ENCODE measurements around the gene MIOX. TPM values are rescaled to one million over a fixed set of nuclear protein-coding genes. Genes with fewer than 3 reads are reported as not detected.

The MIOX gene
- total and polyA plus RNA-seq, 2 donors (not counting 3 experiments of a cell fraction or from before 2014, with no cell fraction given): not detected

DNA sequence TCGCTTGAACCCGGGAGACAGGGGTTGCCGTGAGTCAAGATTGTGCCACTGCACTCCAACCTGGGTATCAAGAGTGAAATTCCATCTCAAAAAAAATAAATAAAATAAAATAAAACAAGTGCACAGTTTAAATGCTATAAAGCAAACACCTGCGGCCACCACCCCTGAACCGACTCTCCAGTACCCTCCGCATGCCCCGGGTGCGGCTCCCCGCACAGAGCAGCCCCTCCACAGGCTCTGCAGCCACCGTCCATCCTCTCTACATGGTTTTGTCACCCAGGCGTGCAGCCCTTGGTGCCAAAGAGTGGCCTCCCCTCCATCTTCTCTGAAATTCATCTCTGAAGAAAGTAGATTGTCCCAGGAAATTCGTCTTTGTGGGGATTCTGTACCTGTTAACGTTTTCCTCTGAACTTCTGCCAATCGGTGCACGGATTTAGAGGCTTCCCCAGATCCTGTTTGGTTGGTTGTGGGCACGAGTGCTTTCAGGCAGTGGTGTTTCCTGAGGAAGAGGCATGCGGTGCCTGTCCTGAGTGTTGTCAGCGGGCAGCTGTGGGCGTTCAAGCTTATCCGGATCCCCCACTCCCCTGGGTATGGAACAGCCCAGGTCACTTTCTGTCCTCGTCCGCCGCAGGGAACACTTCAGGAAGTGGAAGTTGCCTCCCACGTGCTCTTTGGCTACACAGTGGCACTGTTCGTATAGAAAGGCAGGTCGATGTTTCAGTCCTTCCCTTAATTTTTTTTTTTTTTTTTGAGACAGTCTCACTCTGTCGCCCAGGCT is 4.1 kb downstream of the MIOX start:
- Histone ChIP-seq H2AFZ (ENCODE audit: low read depth, low read length) (no peak overlapping the region), H3K79me2 (ENCODE audit: control insufficient read depth, insufficient read depth, low read length) (no peaks in the 10 kb centered on the region), H3K27me3 (ENCODE audit: control insufficient read depth in 2 of 2, insufficient read depth in 2 of 2, low read length in 2 of 2) (no peaks in the 10 kb centered on the region), H3K27ac (ENCODE audit: insufficient read depth, low read depth, low read length) (no peak overlapping the region), H3K4me3 (replicated peaks in 1 of 3; ENCODE audit: insufficient read depth in 1 of 3, low read depth in 1 of 3, low read length in 3 of 3) (no peak overlapping the region), H3K36me3 (ENCODE audit: control insufficient read depth in 2 of 2, extremely low read depth in 1 of 2, insufficient read depth in 2 of 2, low read length in 2 of 2) (no peaks in the 10 kb centered on the region), H4K20me1 (replicated peaks; ENCODE audit: control insufficient read depth, extremely low read depth, insufficient read depth, low read length) (no peaks in the 10 kb centered on the region), H3K9me1 (replicated peaks; ENCODE audit: control insufficient read depth, extremely low read depth, insufficient read depth, low read length) (no peaks in the 10 kb centered on the region), H3K9ac (replicated peaks; ENCODE audit: extremely low read depth, insufficient read depth, low read length) (no peak overlapping the region), H3K4me1 (ENCODE audit: control insufficient read depth, extremely low read depth, insufficient read depth, low read length) (no peaks in the 10 kb centered on the region), H3K4me2 (ENCODE audit: insufficient read depth, low read length) (no peak overlapping the region), H3K9me3 (replicated peaks; ENCODE audit: control insufficient read depth, insufficient read depth, low read length) (no peaks in the 10 kb centered on the region)
- TF ChIP-seq EZH2 (IDR thresholded peaks at IDR 0.05; ENCODE audit: borderline replicate concordance, low read depth, low read length, severe bottlenecking) (no peak), MYC (IDR thresholded peaks at IDR 0.05; ENCODE audit: low read depth, low read length) (no peak), MAX (IDR thresholded peaks at IDR 0.05; ENCODE audit: insufficient read depth, insufficient read length) (no peak), POLR2A (IDR thresholded peaks at IDR 0.05; ENCODE audit: low read depth, low read length) (no peak)
- DNase-seq (ENCODE audit: low read depth, low spot score): no peak
- CTCF ChIA-PET: no interaction called here
- intact Hi-C loops (cut with micrococcal nuclease): no loop called here
- no peak for FAIRE-seq
- no TSS peak for BruUV-seq (replicated peaks)
- dilution Hi-C loops (cut with MboI; ENCODE audit: extremely low pct_ligation_motif_present, low sequenced_read_pairs): no loop called here
- POLR2A ChIA-PET: no interaction called here

DNA sequence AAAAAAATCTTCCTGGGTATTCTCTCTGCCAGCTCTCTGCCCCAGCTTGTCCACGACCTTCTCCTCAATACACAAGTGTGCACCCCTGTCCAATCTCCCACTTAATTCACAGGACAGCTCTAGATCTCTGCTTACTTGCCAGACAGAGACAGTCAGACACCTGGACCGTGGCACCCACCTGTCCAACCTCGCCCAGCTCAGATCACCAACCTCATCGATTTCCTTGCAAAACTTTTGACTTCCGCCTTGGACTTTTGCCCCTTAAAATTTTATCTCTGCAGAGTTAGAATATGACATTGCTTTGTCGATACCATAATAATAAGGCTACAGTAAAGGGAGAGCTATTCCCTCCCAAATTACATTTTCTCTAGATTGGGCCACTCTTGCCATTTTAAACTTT is 10.4 kb downstream of the MIOX start:
- POLR2A ChIA-PET: no interaction called here
- Histone ChIP-seq H3K9ac (replicated peaks; ENCODE audit: extremely low read depth, insufficient read depth, low read length) (no peak overlapping the region), H3K9me3 (replicated peaks; ENCODE audit: control insufficient read depth, insufficient read depth, low read length) (no peaks in the 10 kb centered on the region), H3K4me2 (ENCODE audit: insufficient read depth, low read length) (no peak overlapping the region), H3K27me3 (ENCODE audit: control insufficient read depth in 2 of 2, insufficient read depth in 2 of 2, low read length in 2 of 2) (no peaks in the 10 kb centered on the region), H3K9me1 (replicated peaks; ENCODE audit: control insufficient read depth, extremely low read depth, insufficient read depth, low read length) (no peaks in the 10 kb centered on the region), H3K4me1 (ENCODE audit: control insufficient read depth, extremely low read depth, insufficient read depth, low read length) (no peaks in the 10 kb centered on the region), H4K20me1 (replicated peaks; ENCODE audit: control insufficient read depth, extremely low read depth, insufficient read depth, low read length) (no peaks in the 10 kb centered on the region), H3K27ac (ENCODE audit: insufficient read depth, low read depth, low read length) (no peak overlapping the region), H3K36me3 (ENCODE audit: control insufficient read depth in 2 of 2, extremely low read depth in 1 of 2, insufficient read depth in 2 of 2, low read length in 2 of 2) (no peaks in the 10 kb centered on the region), H3K4me3 (replicated peaks in 1 of 3; ENCODE audit: insufficient read depth in 1 of 3, low read depth in 1 of 3, low read length in 3 of 3) (no peak overlapping the region), H3K79me2 (ENCODE audit: control insufficient read depth, insufficient read depth, low read length) (no peaks in the 10 kb centered on the region), H2AFZ (ENCODE audit: low read depth, low read length) (no peak overlapping the region)
- no TSS peak for BruUV-seq (replicated peaks)
- no peak for DNase-seq (ENCODE audit: low read depth, low spot score)
- FAIRE-seq: no peak
- CTCF ChIA-PET: interaction anchor here (1.1 to 3.1 kb wide), 12 partner anchors 11 to 256 kb away, joined by 3 to 28 read pairs (median 7); partner anchors contain the start of genes LMF2, NCAPH2 and SCO2
- dilution Hi-C loops (cut with MboI; ENCODE audit: extremely low pct_ligation_motif_present, low sequenced_read_pairs) (no loop called here), intact Hi-C loops (cut with micrococcal nuclease) (loop anchor here (5.0 kb wide), 1 partner anchor 95 kb away; no protein-coding TSS in a partner anchor)
- TF ChIP-seq FOS (IDR thresholded peaks at IDR 0.05; ENCODE audit: borderline replicate concordance, insufficient read depth, low read length) (no peak), MAX (IDR thresholded peaks at IDR 0.05; ENCODE audit: insufficient read depth, insufficient read length) (no peak), POLR2AphosphoS5 (IDR thresholded peaks at IDR 0.05; ENCODE audit: insufficient read depth, low read depth, low read length) (no peak), POLR2A (IDR thresholded peaks at IDR 0.05; ENCODE audit: low read depth, low read length) (no peak), MYC (IDR thresholded peaks at IDR 0.05; ENCODE audit: low read depth, low read length) (no peak), GATA2 (IDR thresholded peaks at IDR 0.05; ENCODE audit: insufficient read depth, insufficient read length, low read depth, low read length) (no peak), EZH2 (IDR thresholded peaks at IDR 0.05; ENCODE audit: borderline replicate concordance, low read depth, low read length, severe bottlenecking) (no peak), JUN (IDR thresholded peaks at IDR 0.05; ENCODE audit: borderline replicate concordance, insufficient read depth, insufficient read length, low read depth) (no peak)
- TF ChIP-seq, protein P1, sequence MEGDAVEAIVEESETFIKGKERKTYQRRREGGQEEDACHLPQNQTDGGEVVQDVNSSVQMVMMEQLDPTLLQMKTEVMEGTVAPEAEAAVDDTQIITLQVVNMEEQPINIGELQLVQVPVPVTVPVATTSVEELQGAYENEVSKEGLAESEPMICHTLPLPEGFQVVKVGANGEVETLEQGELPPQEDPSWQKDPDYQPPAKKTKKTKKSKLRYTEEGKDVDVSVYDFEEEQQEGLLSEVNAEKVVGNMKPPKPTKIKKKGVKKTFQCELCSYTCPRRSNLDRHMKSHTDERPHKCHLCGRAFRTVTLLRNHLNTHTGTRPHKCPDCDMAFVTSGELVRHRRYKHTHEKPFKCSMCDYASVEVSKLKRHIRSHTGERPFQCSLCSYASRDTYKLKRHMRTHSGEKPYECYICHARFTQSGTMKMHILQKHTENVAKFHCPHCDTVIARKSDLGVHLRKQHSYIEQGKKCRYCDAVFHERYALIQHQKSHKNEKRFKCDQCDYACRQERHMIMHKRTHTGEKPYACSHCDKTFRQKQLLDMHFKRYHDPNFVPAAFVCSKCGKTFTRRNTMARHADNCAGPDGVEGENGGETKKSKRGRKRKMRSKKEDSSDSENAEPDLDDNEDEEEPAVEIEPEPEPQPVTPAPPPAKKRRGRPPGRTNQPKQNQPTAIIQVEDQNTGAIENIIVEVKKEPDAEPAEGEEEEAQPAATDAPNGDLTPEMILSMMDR (IDR thresholded peaks at IDR 0.05; ENCODE audit: extremely low read depth in 1 of 2, insufficient read depth in 1 of 2, low read depth in 1 of 2, low read length in 2 of 2): no peak
